CD4-positive, alpha-beta T cell treated with Interleukin-4 for 1 hour (primary cell): ENCODE measurements around the gene RASSF4.

ENCODE experiments used
- DNase-seq, 2 donors: peaks; one replicate each; pipeline ENCODE4 v3.0.0-alpha.2; 2020 to 2022

RASSF4 gene

GRCh38 chr10:44948642-44949041 lies 11.0 kb upstream of the RASSF4 start:
- no peak for DNase-seq

GRCh38 chr10:44949127-44949802 lies 10.3 kb upstream of the RASSF4 start:
- no peak for DNase-seq

- no peak for DNase-seq
Measured at GRCh38 chr10:44949915-44950314, 9.7 kb upstream of the RASSF4 start.

- no peak for DNase-seq
Measured at GRCh38 chr10:44950326-44951225, 9.0 kb upstream of the RASSF4 start.

GRCh38 chr10:44951576-44952226 lies 7.9 kb upstream of the RASSF4 start:
- DNase-seq: no peak

GRCh38 chr10:44952779-44953231 lies 6.8 kb upstream of the RASSF4 start:
- DNase-seq: no peak

GRCh38 chr10:44954042-44954441 lies 5.6 kb upstream of the RASSF4 start:
- no peak for DNase-seq

- no peak for DNase-seq
Measured at GRCh38 chr10:44954962-44955361, 4.6 kb upstream of the RASSF4 start.

GRCh38 chr10:44955413-44956070 lies 4.1 kb upstream of the RASSF4 start:
- DNase-seq: no peak

GRCh38 chr10:44956226-44956625 lies 3.4 kb upstream of the RASSF4 start:
- DNase-seq: no peak

GRCh38 chr10:44956717-44957706 lies 2.6 kb upstream of the RASSF4 start:
- DNase-seq: no peak

GRCh38 chr10:44958196-44958897 lies 1.3 kb upstream of the RASSF4 start:
- peak in 1 of 2 donors; percentile 49 for DNase-seq

- no peak for DNase-seq
Measured at GRCh38 chr10:44958898-44959246, 730 bp upstream of the RASSF4 start.

GRCh38 chr10:44960088-44960460 lies 472 bp downstream of the RASSF4 start:
- DNase-seq: no peak

- DNase-seq: no peak
Measured at GRCh38 chr10:44960482-44961229, 1.1 kb downstream of the RASSF4 start.

- DNase-seq: no peak
Measured at GRCh38 chr10:44961230-44961571, 1.6 kb downstream of the RASSF4 start.

GRCh38 chr10:44961931-44962750 lies 2.5 kb downstream of the RASSF4 start:
- no peak for DNase-seq

- DNase-seq: no peak
Measured at GRCh38 chr10:44962870-44963738, 3.5 kb downstream of the RASSF4 start.
